ENCODE measurements around the gene CCDC141.

- TF ChIP-seq ZNF496 (CRISPR knock-in tag; IDR thresholded peaks at IDR 0.05; ENCODE audit: insufficient replicate concordance): no peak
- TF ChIP-seq ZFX (CRISPR knock-in tag; IDR thresholded peaks at IDR 0.05; ENCODE audit: low read depth): no peak
- TF ChIP-seq SP1 (IDR thresholded peaks at IDR 0.05): no peak
- no peak for TF ChIP-seq SP1 (CRISPR knock-in tag; IDR thresholded peaks at IDR 0.05)
- TF ChIP-seq ZNF124 (CRISPR knock-in tag; IDR thresholded peaks at IDR 0.05): no peak
- no peak for TF ChIP-seq SIX1 (CRISPR knock-in tag; IDR thresholded peaks at IDR 0.05; ENCODE audit: borderline replicate concordance)
- TF ChIP-seq ZBTB21 (CRISPR knock-in tag; IDR thresholded peaks at IDR 0.05): no peak
- TF ChIP-seq ZNF678 (CRISPR knock-in tag; IDR thresholded peaks at IDR 0.05): no peak
- TF ChIP-seq, protein P1, sequence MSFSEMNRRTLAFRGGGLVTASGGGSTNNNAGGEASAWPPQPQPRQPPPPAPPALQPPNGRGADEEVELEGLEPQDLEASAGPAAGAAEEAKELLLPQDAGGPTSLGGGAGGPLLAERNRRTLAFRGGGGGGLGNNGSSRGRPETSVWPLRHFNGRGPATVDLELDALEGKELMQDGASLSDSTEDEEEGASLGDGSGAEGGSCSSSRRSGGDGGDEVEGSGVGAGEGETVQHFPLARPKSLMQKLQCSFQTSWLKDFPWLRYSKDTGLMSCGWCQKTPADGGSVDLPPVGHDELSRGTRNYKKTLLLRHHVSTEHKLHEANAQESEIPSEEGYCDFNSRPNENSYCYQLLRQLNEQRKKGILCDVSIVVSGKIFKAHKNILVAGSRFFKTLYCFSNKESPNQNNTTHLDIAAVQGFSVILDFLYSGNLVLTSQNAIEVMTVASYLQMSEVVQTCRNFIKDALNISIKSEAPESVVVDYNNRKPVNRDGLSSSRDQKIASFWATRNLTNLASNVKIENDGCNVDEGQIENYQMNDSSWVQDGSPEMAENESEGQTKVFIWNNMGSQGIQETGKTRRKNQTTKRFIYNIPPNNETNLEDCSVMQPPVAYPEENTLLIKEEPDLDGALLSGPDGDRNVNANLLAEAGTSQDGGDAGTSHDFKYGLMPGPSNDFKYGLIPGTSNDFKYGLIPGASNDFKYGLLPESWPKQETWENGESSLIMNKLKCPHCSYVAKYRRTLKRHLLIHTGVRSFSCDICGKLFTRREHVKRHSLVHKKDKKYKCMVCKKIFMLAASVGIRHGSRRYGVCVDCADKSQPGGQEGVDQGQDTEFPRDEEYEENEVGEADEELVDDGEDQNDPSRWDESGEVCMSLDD (CRISPR knock-in tag; IDR thresholded peaks at IDR 0.05; ENCODE audit: borderline replicate concordance): no peak
- no peak for TF ChIP-seq BRCA1 (CRISPR knock-in tag; IDR thresholded peaks at IDR 0.05)
- TF ChIP-seq BCL6 (CRISPR knock-in tag; IDR thresholded peaks at IDR 0.05): no peak
- no peak for TF ChIP-seq PRPF4 (IDR thresholded peaks at IDR 0.05; ENCODE audit: low read depth, low read length, poor library complexity, severe bottlenecking)
- TF ChIP-seq, protein P2, sequence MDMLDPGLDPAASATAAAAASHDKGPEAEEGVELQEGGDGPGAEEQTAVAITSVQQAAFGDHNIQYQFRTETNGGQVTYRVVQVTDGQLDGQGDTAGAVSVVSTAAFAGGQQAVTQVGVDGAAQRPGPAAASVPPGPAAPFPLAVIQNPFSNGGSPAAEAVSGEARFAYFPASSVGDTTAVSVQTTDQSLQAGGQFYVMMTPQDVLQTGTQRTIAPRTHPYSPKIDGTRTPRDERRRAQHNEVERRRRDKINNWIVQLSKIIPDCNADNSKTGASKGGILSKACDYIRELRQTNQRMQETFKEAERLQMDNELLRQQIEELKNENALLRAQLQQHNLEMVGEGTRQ (IDR thresholded peaks at IDR 0.05; ENCODE audit: low read depth, low read length): no peak
- TF ChIP-seq, protein P2 (CRISPR knock-in tag; IDR thresholded peaks at IDR 0.05; ENCODE audit: borderline replicate concordance): no peak
- TF ChIP-seq EZH2 (conservative IDR thresholded peaks at IDR 0.05; ENCODE audit: low read depth, low read length): no peak
Observed at GRCh38 chr2:178810422-178810821, 239.5 kb downstream of the CCDC141 start.
